Mesendoderm (in vitro differentiated cells): ENCODE data around the gene ZNF530.
A peak's percentile ranks its signal among the peaks of the same experiment; 100 is the strongest.

ENCODE experiments used
- DNase-seq: peaks from one replicate; pipeline ENCODE4 v3.0.0; 2013
- H2AK5ac ChIP-seq: 2 replicates; pipeline ENCODE4 v1.6.1; 2013; ENCODE audit warnings: low read length, inconsistent platforms
- H2BK120ac ChIP-seq: 2 replicates; pipeline ENCODE4 v1.6.1; 2013; ENCODE audit warnings: low read depth, mild to moderate bottlenecking, low read length, moderate library complexity, mixed read lengths
- H2BK15ac ChIP-seq: replicated peaks from 2 replicates; pipeline ENCODE4 v1.6.1; 2013; ENCODE audit warnings: low read depth, mild to moderate bottlenecking, moderate library complexity
- H2BK5ac ChIP-seq: 2 replicates; pipeline ENCODE4 v1.6.1; 2013; ENCODE audit warnings: low read length, inconsistent platforms
- H3K18ac ChIP-seq: 2 replicates; pipeline ENCODE4 v1.6.1; 2013; ENCODE audit warnings: mild to moderate bottlenecking, low read length, mixed read lengths
- H3K23ac ChIP-seq: one replicate; pipeline ENCODE4 v1.6.1; 2013; ENCODE audit warnings: low read length
- H3K27ac ChIP-seq: 2 replicates; pipeline ENCODE4 v1.5.1; 2013; ENCODE audit warnings: low read depth, mild to moderate bottlenecking, inconsistent platforms, low read length, moderate library complexity
- H3K27me3 ChIP-seq: 2 replicates; pipeline ENCODE4 v1.6.1; 2013; ENCODE audit warnings: low read length, control low read depth, mild to moderate bottlenecking, inconsistent platforms; ENCODE audit not compliant: insufficient read depth, poor library complexity
- H3K36me3 ChIP-seq: 2 replicates; pipeline ENCODE4 v1.6.1; 2013; ENCODE audit warnings: low read length, inconsistent platforms; ENCODE audit not compliant: control insufficient read depth, insufficient read depth
- H3K4ac ChIP-seq: one replicate; pipeline ENCODE4 v1.6.1; 2013; ENCODE audit warnings: low read depth, mild to moderate bottlenecking, low read length, moderate library complexity
- H3K4me1 ChIP-seq: 2 replicates; pipeline ENCODE4 v1.6.1; 2013; ENCODE audit warnings: low read depth, low read length, inconsistent platforms; ENCODE audit not compliant: control insufficient read depth
- H3K4me2 ChIP-seq: 2 replicates; pipeline ENCODE4 v1.6.1; 2013; ENCODE audit warnings: low read length
- H3K4me3 ChIP-seq: 2 replicates; pipeline ENCODE4 v1.5.1; 2013; ENCODE audit warnings: mild to moderate bottlenecking, low read length
- H3K56ac ChIP-seq: one replicate; pipeline ENCODE4 v1.6.1; 2013; ENCODE audit warnings: low read length
- H3K79me1 ChIP-seq: 2 replicates; pipeline ENCODE4 v1.6.1; 2013; ENCODE audit warnings: low read length, inconsistent platforms
- H3K79me2 ChIP-seq: 2 replicates; pipeline ENCODE4 v1.6.1; 2013; ENCODE audit warnings: mild to moderate bottlenecking, low read length; ENCODE audit not compliant: control insufficient read depth, insufficient read depth
- H3K9ac ChIP-seq: 2 replicates; pipeline ENCODE4 v1.6.1; 2013; ENCODE audit warnings: low read length, inconsistent platforms
- H4K5ac ChIP-seq: one replicate; pipeline ENCODE4 v1.6.1; 2013; ENCODE audit warnings: low read length
- H4K8ac ChIP-seq: one replicate; pipeline ENCODE4 v1.6.1; 2013; ENCODE audit warnings: low read depth, mild to moderate bottlenecking, control low read depth, low read length, moderate library complexity
- WGBS: extraction: QIAGEN DNeasy Blood & Tissue Kit; methylation state at CpG from one replicate; pipeline ENCODE4 v1.1.7; 2013; ENCODE audit warnings: low lambda C conversion rate, missing lambda C conversion rate; ENCODE audit not compliant: insufficient coverage; ENCODE audit errors: extremely low coverage; 5-methylcytosine and 5-hydroxymethylcytosine counted together

ZNF530 gene

DNA sequence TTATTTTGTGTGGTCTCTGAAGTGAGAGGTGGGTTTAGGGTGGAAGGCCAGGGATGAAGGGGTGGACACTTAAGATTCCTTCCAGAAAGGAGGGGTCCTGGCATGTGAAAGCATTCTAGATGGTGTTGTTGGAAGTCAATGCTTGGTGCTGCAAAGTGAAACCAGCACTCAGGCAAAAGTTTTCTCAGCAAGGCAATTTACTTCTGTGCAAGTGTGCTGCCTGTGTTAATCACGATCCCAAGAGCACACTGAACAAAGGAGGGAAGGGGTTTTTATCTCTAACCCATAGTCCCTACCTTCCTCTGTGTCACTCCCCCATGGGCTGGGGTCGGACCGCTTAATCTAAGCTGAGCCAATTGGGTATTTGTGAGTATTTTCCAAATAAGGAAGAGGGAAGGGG is 15.7 kb downstream of the ZNF530 start:
- H3K4me3 ChIP-seq: peak overlapping the region; percentile 95
- H3K79me1 ChIP-seq: peaks cover 49% of the 10 kb centered on the region
- no peak overlapping the region for H3K23ac ChIP-seq
- no peak overlapping the region for H2BK120ac ChIP-seq
- H3K36me3 ChIP-seq: peaks cover 36% of the 10 kb centered on the region
- DNase-seq: peak; percentile 36
- H3K27ac ChIP-seq: no peak overlapping the region
- H2BK15ac ChIP-seq: no peak overlapping the region
- no peak overlapping the region for H3K4ac ChIP-seq
- no peak overlapping the region for H4K8ac ChIP-seq
- H3K4me2 ChIP-seq: peak overlapping the region; percentile 80
- H3K9ac ChIP-seq: no peak overlapping the region
- H3K79me2 ChIP-seq: peaks cover 58% of the 10 kb centered on the region
- no peak overlapping the region for H2BK5ac ChIP-seq
- H4K5ac ChIP-seq: no peak overlapping the region
- H3K18ac ChIP-seq: no peak overlapping the region
- no peak overlapping the region for H3K56ac ChIP-seq
- H2AK5ac ChIP-seq: no peak overlapping the region
- peaks cover 2% of the 10 kb centered on the region for H3K4me1 ChIP-seq
- no CpG with 5 or more reads among the region's 3 CpGs for WGBS
- H3K27me3 ChIP-seq: no peaks in the 10 kb centered on the region

DNA sequence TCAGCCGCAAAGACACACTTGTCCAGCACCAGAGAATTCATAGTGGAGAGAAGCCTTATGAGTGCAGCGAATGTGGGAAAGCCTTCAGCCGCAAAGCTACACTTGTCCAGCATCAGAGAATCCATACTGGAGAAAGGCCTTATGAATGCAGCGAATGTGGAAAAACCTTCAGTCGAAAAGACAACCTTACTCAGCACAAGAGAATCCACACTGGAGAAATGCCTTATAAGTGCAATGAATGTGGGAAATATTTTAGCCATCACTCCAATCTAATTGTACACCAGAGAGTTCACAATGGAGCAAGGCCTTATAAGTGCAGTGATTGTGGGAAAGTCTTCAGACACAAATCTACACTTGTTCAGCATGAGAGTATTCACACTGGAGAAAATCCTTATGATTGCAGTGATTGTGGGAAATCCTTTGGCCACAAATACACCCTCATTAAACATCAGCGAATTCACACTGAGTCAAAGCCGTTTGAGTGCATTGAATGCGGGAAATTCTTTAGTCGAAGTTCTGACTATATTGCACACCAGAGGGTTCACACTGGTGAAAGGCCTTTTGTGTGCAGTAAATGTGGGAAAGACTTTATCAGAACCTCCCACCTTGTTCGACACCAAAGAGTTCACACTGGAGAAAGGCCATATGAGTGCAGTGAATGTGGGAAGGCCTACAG is 21.1 kb downstream of the ZNF530 start:
- no peak overlapping the region for H2BK5ac ChIP-seq
- H3K27ac ChIP-seq: no peak overlapping the region
- no peak overlapping the region for H3K4ac ChIP-seq
- H3K56ac ChIP-seq: no peak overlapping the region
- H3K79me2 ChIP-seq: peaks cover 58% of the 10 kb centered on the region
- H3K23ac ChIP-seq: no peak overlapping the region
- peaks cover 51% of the 10 kb centered on the region for H3K36me3 ChIP-seq
- no peak overlapping the region for H2BK15ac ChIP-seq
- no peak overlapping the region for H2BK120ac ChIP-seq
- H4K8ac ChIP-seq: no peak overlapping the region
- no CpG with 5 or more reads among the region's 10 CpGs for WGBS
- no peaks in the 10 kb centered on the region for H3K27me3 ChIP-seq
- no peaks in the 10 kb centered on the region for H3K4me1 ChIP-seq
- no peak overlapping the region for H3K18ac ChIP-seq
- H2AK5ac ChIP-seq: no peak overlapping the region
- H4K5ac ChIP-seq: no peak overlapping the region
- H3K4me3 ChIP-seq: peak overlapping the region; percentile 10
- peak; percentile 58 for DNase-seq
- no peak overlapping the region for H3K4me2 ChIP-seq
- H3K79me1 ChIP-seq: peaks cover 51% of the 10 kb centered on the region
- no peak overlapping the region for H3K9ac ChIP-seq

DNA sequence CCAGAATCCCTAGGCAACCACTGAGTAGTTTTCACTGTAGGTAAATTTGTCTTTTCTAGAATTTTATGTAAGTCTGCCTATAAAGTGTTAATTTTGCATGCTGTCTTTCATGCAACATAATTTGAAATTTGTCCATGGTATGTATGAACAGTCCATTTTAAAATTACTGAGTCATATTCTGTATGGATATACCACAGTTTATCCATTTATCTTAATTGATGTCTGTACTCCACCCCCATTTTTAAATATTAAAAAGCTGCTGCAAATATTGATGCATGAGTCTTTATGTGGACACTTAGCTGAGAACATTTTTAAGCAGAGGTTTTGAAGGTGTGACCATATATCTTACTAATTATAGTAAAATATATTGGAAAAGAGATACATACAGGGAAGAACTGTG is 23.4 kb downstream of the ZNF530 start:
- no peak overlapping the region for H2BK120ac ChIP-seq
- no peak overlapping the region for H3K23ac ChIP-seq
- H2BK5ac ChIP-seq: no peak overlapping the region
- no peak overlapping the region for H3K27ac ChIP-seq
- no peak overlapping the region for H2AK5ac ChIP-seq
- H4K8ac ChIP-seq: no peak overlapping the region
- H3K4me2 ChIP-seq: no peak overlapping the region
- H3K36me3 ChIP-seq: peaks cover 38% of the 10 kb centered on the region
- no peak overlapping the region for H3K56ac ChIP-seq
- no peaks in the 10 kb centered on the region for H3K27me3 ChIP-seq
- peaks cover 36% of the 10 kb centered on the region for H3K79me2 ChIP-seq
- H3K4me1 ChIP-seq: no peaks in the 10 kb centered on the region
- H3K4ac ChIP-seq: no peak overlapping the region
- no peak overlapping the region for H3K18ac ChIP-seq
- H3K4me3 ChIP-seq: no peak overlapping the region
- H4K5ac ChIP-seq: no peak overlapping the region
- H3K79me1 ChIP-seq: peaks cover 32% of the 10 kb centered on the region
- H3K9ac ChIP-seq: no peak overlapping the region
- DNase-seq: no peak
- H2BK15ac ChIP-seq: no peak overlapping the region

DNA sequence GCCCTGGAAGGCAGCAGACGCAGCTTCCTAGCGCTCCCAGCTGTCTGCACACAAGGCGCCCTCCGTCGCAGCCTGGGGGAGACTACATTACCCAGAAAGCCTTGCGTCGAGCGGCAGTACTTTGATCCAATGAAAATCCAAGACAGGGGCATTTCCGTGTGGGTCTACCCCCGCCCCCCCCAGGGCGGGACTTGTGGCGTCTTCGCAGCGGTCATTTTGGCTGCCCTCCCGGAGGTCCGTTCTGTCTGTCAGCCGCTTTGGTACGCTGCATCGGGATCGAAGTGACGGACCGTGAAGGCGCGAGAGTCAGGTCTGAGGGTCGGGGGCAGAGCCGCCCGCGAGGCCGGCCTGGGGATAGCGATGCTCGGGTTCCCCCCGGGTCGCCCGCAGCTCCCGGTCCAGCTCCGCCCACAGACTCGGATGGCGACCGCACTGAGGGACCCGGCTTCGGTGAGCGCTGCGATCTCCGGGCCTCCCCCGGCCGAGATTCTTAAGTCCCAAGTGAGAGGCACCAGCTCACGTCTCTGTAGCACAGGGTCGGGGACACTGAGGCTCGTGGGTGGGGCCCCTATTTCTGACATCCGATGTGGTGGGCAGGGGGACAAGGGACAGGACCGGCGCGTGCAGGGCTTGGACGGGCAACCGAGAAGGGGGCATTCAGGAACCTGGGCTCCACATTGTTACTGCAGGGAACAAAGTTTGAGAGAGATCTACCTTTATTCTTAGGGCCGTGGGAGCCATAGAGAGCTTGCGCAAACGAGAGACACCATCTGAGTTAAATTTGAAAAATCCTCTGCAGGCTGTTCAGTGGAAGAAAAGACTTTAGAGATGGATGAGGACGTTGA is 33.5 kb downstream of the ZNF530 start, which contains the start of gene ZNF211:
TSS of gene ZNF211 (plus strand) at position 182 of the 845 bp plus-strand sequence. CDS start at position 361, 179 bp downstream.
- Histone ChIP-seq H3K4me2 (peak within 1 kb of the TSS; percentile 79), H3K27me3 (no peaks in the 10 kb centered on the region), H3K79me1 (peaks cover 2% of the 10 kb centered on the region), H2BK120ac (no peak within 1 kb of the TSS), H3K36me3 (peaks cover 2% of the 10 kb centered on the region), H2BK15ac (no peak within 1 kb of the TSS), H3K18ac (no peak within 1 kb of the TSS), H3K4me3 (peak within 1 kb of the TSS; percentile 87), H3K23ac (peak within 1 kb of the TSS; percentile 51), H3K79me2 (no peaks in the 10 kb centered on the region), H4K8ac (no peak within 1 kb of the TSS), H2AK5ac (no peak within 1 kb of the TSS), H3K9ac (peak within 1 kb of the TSS; percentile 63), H3K4me1 (no peaks in the 10 kb centered on the region), H4K5ac (no peak within 1 kb of the TSS), H3K56ac (peak within 1 kb of the TSS; percentile 89), H2BK5ac (no peak within 1 kb of the TSS), H3K4ac (no peak within 1 kb of the TSS), H3K27ac (no peak within 1 kb of the TSS)
- DNase-seq: peak; percentile 97
- WGBS: no CpG with 5 or more reads among the region's 59 CpGs

DNA sequence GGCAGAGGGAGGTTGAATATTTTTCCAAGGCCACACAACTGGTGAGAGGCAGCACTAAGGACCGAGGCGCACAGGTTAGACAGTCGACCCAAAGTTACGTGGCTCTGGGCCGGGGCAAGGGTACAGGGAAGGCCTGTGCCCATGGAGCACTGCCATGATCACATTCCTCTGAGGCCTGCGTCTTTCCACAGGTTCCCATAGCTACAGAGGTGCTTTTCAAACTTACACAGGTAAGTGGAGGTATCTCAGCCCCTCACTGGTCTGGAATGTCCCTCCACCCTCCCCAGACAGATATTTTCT is 34.1 kb downstream of the ZNF530 start:
- Histone ChIP-seq H3K9ac (peak overlapping the region; percentile 63), H3K4me3 (peak overlapping the region; percentile 87), H3K79me1 (peaks cover 2% of the 10 kb centered on the region), H3K18ac (no peak overlapping the region), H2BK5ac (no peak overlapping the region), H3K56ac (peak overlapping the region; percentile 89), H3K79me2 (no peaks in the 10 kb centered on the region), H2BK120ac (no peak overlapping the region), H3K27me3 (no peaks in the 10 kb centered on the region), H3K4me2 (peak overlapping the region; percentile 79), H3K4me1 (no peaks in the 10 kb centered on the region), H4K5ac (no peak overlapping the region), H3K4ac (no peak overlapping the region), H2AK5ac (no peak overlapping the region), H3K23ac (no peak overlapping the region), H3K27ac (no peak overlapping the region), H2BK15ac (no peak overlapping the region), H3K36me3 (peaks cover 2% of the 10 kb centered on the region), H4K8ac (no peak overlapping the region)
- DNase-seq: peak; percentile 28
- WGBS: no CpG with 5 or more reads among the region's 6 CpGs
